ENCODE results near the gene DSG2.

DNA sequence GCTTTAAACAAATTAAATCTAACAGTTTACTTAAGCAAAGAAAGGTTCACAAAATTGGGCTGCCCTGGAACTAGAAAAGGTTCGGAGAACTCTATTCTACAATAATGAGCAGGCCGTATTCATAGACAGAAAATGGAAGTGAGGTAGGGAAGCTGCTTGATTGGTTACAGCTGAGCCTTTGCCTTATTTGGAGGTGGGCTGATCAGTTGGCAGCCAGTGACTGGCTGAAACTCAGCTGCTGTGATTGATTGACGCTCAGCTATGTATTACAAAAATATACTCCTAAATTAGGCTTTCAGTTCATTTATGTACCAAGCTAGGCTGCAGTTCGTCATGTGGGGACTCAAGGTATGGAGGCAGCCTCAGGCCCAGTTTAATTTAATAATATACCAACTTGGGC, 51.4 kb downstream of the DSG2 start:
- TF ChIP-seq, protein P1, sequence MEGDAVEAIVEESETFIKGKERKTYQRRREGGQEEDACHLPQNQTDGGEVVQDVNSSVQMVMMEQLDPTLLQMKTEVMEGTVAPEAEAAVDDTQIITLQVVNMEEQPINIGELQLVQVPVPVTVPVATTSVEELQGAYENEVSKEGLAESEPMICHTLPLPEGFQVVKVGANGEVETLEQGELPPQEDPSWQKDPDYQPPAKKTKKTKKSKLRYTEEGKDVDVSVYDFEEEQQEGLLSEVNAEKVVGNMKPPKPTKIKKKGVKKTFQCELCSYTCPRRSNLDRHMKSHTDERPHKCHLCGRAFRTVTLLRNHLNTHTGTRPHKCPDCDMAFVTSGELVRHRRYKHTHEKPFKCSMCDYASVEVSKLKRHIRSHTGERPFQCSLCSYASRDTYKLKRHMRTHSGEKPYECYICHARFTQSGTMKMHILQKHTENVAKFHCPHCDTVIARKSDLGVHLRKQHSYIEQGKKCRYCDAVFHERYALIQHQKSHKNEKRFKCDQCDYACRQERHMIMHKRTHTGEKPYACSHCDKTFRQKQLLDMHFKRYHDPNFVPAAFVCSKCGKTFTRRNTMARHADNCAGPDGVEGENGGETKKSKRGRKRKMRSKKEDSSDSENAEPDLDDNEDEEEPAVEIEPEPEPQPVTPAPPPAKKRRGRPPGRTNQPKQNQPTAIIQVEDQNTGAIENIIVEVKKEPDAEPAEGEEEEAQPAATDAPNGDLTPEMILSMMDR (IDR thresholded peaks at IDR 0.05; ENCODE audit: low read length): no peak
- no peak for TF ChIP-seq EZH2 (IDR thresholded peaks at IDR 0.05; ENCODE audit: borderline replicate concordance, low read length)

All from OCI-LY1 (cell line).